Skin epidermis (tissue), 12 donors: ENCODE data around the gene AMOTL2.

Experiments
- H3K27ac ChIP-seq, 21 experiments: fragments of 200-600 bp; sonication (generic) in 11 of 21; one replicate each; pipeline ENCODE4 v1.5.0; 2020; ENCODE audit warnings: mild to moderate bottlenecking in 3 of 21, inconsistent platforms in 2 of 21, moderate library complexity in 2 of 21
- H3K4me3 ChIP-seq, 7 experiments: fragments of 200-600 bp; sonication (generic) in 2 of 7; one replicate each; pipeline ENCODE4 v1.5.0; 2020; ENCODE audit warnings: inconsistent platforms in 2 of 7, mild to moderate bottlenecking in 2 of 7, moderate library complexity in 1 of 7

The AMOTL2 gene

GRCh38 chr3:134312072-134312872, 62.0 kb downstream of the AMOTL2 start:
- peak overlapping the region; percentile 53 to 92 (median 79) for H3K27ac ChIP-seq
- H3K4me3 ChIP-seq: peak overlapping the region in 5 of 7 experiments; percentile 12 to 42 (median 25)

- Histone ChIP-seq H3K4me3 (no peak overlapping the region), H3K27ac (peak overlapping the region in 13 of 21 experiments; percentile 34 to 92 (median 80))
Observed at GRCh38 chr3:134311693-134312071, 62.6 kb downstream of the AMOTL2 start.

DNA sequence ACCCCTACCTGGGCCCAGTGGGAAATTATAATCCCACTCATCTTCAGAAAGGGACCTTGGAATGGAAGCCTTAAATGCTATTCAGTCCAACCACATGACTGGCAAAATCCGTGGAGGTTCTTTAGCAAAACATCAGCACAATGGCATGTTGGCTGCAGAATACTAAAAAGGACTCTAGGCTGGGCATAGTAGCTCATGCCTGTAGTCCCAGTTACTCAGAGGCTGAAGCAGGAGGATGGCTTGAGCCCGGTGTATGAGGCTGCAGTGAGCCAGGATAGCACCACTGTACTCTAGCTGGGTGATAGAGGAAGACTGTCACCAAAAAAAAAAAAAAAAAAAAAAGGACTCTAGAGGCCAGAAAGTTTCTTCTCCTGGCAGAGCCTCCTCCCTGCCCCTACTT, 63.0 kb downstream of the AMOTL2 start:
- H3K27ac ChIP-seq: peak overlapping the region in 12 of 21 experiments; percentile 34 to 92 (median 82)
- H3K4me3 ChIP-seq: no peak overlapping the region

DNA sequence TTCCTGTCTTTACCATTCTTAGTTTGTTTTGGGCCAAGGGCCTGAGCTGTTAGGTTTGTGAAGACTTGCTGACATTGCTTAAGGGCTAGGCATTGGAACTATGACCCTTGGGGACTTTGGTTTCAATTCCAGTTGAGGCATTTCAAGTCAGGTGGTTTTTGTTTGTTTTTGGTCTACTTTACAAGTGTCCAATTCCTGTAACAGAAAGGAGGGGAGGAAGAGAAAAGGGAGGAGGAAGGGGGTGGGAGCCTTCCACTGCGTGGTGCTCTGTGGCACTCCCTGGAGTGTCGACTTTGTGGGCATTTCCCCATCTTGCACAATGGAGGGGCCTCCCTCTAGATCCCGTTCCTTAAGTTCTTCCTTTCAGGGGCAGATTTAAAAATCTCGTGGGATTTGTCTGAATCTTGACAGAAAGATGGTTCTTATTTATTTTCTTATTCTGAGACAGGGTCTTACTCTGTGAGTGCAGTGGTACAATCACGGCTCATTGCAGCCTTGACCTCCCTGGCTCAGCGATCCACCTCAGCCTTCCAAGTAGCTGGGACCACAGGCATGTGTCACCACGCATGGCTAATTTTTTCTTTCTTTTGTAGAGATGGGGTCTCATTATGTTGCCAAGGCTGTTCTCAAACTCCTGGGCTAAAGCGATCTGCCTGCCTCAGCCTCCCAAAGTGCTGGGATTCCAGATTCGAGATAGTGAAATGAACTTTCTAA, 64.1 kb downstream of the AMOTL2 start:
- H3K27ac ChIP-seq: peak overlapping the region in 11 of 21 experiments; percentile 1 to 92 (median 46)

GRCh38 chr3:134308350-134308891, 65.8 kb downstream of the AMOTL2 start:
- Histone ChIP-seq H3K27ac (peak overlapping the region in 18 of 21 experiments; percentile 8 to 76 (median 56)), H3K4me3 (no peak overlapping the region)

More for the DNA sequence above, 64.1 kb downstream of the AMOTL2 start:
- no peak overlapping the region for H3K4me3 ChIP-seq

- H3K27ac ChIP-seq: no peak overlapping the region
Observed at GRCh38 chr3:134307425-134307824, 66.8 kb downstream of the AMOTL2 start.

GRCh38 chr3:134306320-134306719, 67.9 kb downstream of the AMOTL2 start:
- no peak overlapping the region for H3K4me3 ChIP-seq
- no peak overlapping the region for H3K27ac ChIP-seq

More at GRCh38 chr3:134307425-134307824, 66.8 kb downstream of the AMOTL2 start:
- no peak overlapping the region for H3K4me3 ChIP-seq
